ENCODE measurements around the gene PPP2R5E.

PPP2R5E gene

DNA sequence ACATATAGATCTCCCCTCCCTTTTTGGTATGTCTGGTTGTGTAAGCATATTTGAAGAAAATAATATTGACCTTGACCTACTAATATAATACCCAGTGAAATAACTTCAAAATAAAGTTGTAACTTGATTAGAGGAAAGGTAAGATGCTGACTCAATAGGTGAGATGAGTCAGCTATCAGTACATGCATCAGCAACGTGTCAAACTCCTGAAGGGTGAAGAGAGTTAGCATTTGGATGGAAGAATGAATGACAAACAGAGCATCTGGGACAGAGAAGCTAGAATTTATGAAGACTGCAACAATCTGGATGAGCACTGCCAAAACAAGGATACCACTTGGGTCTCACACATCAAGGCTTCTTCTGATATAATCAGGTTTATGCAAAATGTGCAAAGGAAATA, 74.9 kb downstream of the PPP2R5E start:
- no peak for DNase-seq

DNA sequence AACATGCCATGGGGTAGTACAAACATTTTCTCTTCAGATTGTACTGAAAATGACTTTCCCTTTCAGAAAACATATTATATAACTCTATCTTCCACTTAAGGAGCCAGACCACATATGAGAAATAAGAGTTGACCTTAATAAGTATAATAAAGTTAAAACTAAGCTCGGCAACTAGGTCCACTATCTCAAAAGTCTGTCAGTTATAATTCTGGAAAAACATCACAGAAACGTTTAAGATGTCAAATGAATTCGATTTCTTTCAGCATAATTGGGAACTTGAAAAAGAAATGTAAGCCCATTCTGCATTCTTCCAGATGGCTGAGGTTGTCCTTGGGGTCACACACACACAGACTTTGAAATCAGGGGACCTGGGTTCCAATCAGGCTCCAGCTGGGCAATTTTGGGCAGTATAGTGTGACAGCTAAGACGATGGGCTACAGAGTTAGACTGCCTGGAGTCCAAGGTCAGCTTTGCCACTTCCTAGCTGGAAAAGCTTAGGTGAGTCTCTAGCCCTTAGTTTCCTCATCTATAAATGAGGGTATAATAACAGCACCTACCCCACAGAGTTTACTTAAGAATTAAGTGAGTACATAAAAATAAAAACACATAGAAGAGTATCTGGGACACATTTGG, 75.6 kb downstream of the PPP2R5E start:
- no peak for DNase-seq

DNA sequence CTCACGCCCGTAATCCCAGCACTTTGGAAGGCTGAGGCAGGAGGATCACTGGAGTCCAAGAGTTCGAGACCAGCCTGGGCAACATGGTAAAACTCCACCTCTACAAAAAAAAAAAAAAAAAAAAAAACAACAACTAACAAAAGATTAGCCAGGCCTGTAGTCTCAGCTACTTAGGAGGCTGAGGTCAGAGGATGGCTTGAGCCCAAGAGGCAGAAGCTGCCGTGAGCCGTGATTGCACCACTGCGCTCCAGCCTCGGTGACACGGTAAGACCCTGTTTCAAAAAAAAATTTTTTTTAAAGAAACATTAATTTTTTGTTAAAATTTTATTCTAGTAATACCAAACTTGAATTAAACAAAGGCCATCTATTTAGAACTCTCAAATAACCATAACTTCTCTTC, 77.8 kb downstream of the PPP2R5E start:
- no peak for DNase-seq

DNA sequence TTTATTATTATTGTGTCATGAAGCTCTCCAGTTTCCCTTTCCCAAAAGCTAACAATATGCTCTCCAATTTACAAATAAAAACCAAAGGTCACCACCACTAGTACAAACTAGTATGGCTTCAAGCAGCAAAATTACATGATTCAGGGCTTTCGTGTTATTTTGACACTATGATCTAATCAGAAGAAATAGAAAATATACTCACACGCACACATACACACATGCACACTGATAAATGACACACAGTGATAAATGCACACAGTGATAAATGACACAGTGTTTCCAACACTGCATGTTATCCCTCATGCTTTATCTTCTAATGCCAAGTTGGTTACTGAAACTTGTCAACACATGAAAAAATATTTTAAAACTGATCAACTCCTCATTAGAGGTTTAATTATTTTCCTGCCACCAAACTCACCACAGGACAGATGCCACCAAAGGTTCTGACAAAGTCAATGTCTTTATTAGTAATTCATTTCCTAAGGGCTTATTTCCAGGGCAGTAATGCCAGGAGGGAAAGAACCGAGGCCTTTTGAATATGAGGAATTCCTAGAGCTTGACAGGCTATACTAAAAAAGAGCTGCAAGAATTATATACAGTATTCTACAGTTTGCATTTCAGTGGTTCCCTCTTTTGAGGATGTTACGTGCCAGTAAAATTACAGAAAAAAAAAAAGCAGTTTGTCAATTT, 82.4 kb downstream of the PPP2R5E start:
- no peak for DNase-seq

DNA sequence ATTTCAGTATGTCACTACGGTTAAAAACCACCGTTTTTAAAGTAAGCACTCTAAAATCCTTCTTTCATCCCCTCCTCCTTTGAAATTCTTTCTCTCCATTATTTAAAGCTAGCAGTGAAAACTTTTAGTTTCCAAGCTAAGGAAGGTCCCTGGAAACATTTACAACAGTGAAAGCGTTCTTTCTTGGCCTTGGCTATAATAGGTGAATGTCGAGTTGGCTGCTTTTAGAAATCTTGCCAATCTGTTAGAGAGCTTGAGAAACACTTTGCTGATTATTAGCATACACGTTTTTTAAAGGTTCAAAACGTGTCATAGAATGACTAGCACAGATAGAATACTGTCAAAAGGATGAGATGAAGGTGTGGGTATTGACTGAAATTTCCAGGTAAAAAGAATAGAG, 83.4 kb downstream of the PPP2R5E start:
- no peak for DNase-seq

DNA sequence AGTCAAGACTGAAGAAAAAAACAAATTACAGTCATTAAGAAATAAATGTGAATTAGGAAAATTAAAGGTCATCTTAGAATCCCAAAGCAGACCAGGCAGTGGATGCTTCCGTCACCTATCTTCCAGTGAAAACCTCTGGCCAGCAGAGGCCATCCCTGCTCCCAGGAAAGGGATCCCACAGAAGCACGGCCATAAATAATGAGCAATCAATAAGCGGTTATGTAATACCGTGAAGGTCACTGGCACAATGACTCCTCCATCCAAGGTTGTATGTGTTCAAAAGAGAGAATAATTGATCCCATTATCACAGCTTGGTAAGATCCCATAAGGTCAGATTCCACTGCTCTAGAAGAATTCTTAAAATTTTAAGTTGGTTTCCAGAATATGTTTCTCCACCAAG, 85.7 kb downstream of the PPP2R5E start:
- no peak for DNase-seq

DNA sequence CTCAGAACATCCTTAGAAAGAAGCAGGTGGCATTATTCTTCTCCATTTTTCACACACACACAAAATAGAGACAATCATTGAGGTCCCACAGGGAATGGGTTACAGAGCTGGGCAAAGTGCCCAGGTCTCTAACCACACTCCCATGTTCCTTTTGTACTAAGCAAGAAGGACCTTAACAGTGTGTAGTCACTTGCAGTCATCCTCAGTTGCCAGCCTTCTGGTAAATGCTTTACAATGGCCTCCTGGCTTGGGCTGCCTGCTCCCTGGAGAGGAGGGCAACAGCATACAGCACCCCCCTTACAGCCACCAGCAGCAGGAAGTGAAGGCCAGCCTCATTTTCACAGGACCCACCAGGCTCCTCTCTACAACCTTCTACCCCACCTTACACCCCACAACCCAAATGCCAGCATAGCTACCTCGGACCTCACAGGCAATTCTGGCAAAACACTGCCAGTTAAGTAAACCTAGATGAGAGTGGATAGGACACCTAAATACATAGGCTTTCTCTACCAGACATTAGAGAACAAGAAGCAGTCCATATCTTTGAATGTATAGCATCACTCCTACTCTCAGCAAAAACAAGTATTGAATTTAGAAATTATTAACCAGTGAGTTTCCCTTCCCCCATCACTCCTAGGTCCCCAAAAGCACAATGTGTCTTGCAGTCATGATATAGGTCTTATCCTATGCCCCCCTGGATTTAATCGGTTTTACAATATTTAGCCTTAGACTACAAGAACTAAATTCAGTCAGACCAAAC, 88.1 kb downstream of the PPP2R5E start:
- DNase-seq: no peak

DNA sequence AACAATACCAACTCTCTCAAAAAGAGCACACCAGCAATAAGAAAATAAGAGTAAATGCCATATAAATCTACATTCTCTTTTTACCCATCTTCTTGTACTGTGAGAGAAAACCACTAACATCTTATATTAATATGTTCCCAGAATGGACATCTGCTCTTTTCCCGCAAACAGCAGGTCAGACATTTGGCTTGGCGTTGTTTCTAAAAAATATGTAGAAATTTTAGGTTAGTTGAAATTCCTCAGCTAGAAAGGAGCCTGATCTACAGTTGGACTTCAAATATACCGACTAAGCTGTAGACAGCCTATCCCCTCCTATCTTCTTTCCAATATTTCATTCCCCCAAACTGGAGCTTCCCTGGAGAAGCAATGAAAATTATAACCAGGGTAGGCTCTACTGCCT, 88.7 kb downstream of the PPP2R5E start:
- no peak for DNase-seq

DNA sequence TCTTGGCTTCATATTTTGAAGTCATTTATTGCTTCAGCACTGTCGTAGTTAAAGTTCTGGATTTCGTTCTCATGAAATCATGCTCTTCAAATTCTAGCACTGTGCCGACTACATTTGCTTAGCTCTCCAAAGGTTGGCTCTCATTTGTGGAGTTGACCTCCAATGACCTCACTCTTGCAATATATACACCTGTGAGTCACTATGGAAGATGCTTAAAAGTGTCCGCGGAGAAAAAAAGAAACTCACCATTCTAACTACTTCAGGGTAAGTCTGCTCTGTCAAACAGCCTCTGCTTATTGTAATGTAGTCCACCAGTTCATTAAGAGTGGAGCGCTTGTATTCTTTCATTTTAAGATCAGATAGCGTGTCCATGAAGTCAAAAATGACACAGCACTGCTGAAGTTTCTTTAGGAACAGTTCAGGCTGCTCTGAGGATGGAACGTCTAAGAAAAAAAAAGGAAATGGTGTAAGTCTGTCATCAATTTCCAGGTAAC, 89.7 kb downstream of the PPP2R5E start:
- no peak for DNase-seq

DNA sequence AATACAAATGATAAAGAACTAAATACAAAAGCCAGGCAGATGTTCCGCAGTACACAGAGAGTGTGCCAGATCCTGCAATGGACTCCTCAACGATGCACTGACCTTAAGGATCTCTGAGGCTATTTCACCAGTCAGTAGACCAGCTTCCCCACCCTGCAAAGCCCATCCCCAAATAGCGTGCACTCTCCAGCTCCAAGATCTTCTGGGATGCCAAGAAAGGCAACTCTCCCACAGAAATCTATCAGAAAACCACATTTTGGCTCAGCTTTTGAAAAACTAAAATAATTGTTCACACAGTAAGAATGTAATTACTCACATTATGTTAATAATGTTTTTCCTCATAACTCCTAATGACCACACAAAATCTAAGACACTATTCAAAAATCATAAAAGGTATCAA, 90.4 kb downstream of the PPP2R5E start:
- DNase-seq: no peak

DNA sequence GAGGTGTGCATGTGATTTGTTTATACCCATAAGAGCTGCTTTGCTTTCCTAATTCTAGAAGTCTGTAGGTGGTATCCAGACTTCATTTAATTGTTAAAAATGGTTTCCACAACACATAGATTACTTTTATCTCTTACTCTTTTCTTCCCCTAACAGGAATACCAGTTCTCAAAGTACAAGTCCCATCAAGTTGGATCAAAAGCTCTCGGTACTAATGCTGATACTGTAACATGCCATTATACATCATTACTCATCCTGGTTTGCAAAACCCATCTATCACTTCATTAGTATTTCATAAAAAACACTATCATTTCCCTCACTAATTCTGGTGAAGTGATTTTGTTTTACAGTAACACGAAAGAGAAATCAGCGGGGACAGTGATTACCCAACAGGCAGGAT, 94.3 kb downstream of the PPP2R5E start:
- no peak for DNase-seq

DNA sequence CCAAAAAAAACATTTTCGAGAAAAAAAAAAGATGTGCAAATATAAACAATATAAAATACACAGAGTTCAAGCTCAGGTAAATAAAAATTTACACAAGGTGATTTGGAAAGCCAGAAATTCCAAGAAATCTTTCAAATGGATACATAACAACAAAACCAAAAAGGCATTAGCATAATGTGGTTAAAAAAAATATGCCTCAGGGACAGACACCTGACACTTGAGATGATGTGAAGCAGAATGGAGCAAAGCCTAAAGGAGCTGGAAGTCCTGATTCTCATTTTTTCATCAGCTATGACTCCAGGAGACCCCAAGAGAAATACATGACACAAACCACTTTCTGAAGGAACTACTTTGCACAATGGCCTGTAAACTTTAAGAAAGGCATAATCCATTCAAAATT, 98.6 kb downstream of the PPP2R5E start:
- DNase-seq: no peak

DNA sequence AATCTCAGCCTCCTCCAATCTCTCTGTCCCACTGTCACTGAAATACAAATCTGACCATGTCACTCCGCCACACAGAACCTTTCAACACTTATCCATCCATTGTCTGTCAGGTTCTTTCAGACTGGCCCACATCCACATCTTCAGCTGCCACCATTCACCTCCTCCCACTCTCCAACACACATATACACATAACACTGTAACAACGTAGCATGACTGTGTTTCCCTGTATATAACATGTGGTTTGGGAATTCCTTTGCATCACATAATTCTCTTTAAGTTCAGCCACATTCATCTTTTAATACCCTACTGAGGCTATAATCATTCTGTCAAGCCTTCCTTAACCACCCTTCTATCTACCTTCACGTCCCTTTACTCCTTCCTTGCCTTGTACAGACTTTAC, 99.2 kb downstream of the PPP2R5E start:
- no peak for DNase-seq

DNA sequence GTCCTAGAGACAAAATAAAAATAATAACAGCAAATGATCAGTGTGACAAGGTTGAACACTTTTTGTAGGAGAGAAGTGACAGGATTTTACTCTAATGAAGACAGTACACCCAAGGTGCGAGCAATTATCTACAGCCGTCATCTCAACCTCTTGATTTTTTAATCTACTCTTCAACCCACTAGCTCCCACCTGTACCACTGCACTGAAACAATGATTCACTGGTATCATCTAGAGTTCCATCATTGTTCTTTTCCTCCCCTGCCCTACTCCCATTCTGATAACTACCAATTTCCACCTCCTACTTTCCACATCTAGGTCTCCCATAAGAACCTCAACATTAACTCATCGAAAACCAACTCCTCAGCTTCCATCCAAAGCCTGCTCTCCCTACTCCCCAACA, 99.8 kb downstream of the PPP2R5E start:
- no peak for DNase-seq

DNA sequence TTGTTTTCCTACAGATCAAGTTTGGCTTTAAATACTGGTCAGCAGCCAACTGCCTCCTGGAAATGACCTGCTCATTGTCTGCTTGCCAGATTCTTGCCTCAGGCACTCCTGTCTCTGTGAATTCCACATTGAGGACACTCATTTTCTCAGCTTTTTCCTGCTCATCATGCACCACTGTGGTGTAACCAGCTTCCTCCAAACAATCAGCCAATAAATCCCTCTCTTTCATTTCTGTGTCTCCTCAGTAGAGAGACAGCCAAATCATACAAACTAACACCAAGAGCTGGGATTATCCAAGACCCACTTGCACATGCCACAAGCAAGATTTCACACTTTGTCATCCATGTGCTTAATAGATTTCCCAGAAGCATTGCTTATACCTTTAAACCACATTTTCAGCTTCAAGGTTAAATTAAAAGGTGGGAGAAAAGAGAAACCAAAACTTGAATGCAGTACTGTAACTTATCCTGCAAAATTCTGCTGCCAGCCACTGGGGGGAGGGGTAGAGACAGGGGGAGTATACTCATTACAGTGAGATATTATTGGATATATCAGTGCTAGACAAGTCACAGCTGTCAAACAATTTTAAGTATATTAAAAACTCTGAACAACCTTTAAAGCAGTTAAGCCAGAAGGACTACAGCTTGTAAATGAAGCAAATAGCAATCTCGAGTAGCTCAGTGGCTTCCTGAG, 105.0 kb downstream of the PPP2R5E start:
- DNase-seq: peak; percentile 67

DNA sequence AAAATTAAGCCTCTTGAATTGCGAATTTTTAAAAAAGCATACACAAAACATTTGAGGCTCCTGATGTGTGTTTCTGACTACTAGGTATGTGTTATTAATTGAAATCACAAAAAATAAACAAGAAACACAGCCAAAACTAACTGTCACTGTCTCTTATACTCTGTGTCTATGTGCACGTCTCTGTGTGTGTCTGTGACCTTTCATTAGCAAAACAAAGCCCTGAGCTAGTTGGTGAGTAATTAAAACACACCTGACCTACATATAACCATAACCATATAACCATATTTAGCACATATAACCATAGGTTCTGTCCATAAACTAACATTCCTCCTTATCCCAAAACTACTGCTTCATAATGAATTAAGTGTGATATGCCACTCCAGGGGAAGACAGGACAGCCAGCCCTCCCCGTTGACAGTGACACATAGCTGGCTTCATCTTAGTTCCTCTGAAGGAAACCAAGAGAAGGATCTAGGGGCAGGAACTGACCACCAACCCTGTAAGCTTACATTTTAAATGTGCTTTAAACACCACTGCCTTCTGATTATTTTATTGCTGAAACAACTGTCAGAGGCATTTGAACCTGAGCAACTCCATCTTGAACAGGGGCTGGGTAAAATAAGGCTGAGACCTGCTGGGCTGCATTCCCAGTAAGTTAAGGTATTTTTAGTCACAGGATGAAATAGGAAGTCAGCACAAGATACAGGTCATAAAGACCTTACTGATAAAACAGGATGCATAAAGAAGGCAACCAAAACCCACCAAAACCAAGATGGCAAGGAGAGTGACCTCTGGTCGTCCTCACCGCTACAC, 106.7 kb downstream of the PPP2R5E start:
- no peak for DNase-seq

DNA sequence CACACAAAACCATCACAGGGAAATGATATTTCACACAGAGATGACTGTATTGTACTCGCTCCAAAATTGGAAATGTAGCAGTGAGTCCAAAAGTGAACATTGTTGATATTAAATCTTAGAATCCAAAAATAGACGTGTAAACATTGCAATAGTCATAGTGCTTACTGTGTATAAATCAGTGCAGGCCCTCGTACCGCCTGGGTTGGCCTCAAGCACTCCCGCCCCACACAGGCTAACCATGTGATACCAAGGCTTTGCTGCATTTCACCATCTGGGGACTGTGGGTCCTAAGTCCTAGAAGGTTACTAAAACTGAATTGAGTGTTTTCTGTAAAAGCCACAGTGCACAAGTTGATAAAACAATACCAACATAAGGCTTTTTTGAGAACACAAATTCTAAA, 107.3 kb downstream of the PPP2R5E start:
- DNase-seq: no peak

DNA sequence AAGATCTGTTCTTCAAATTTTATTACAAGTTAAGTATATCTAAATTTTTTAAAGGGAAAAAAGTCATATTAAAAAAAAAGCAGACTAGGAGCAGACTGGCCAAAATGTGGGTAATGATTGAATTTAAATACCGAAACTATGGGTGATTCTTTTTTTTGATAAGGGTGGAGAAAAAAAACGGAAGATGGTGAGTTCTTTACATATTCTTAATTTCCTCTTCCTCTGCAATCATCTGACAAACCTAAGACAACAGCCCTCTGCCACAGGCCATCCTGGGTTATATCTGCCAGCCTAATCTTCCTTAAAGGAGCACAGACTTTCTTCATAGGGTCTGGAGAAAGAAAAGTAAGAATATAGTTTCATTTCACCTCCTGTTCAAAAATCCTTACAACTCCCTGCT, 108.0 kb downstream of the PPP2R5E start:
- no peak for DNase-seq

DNA sequence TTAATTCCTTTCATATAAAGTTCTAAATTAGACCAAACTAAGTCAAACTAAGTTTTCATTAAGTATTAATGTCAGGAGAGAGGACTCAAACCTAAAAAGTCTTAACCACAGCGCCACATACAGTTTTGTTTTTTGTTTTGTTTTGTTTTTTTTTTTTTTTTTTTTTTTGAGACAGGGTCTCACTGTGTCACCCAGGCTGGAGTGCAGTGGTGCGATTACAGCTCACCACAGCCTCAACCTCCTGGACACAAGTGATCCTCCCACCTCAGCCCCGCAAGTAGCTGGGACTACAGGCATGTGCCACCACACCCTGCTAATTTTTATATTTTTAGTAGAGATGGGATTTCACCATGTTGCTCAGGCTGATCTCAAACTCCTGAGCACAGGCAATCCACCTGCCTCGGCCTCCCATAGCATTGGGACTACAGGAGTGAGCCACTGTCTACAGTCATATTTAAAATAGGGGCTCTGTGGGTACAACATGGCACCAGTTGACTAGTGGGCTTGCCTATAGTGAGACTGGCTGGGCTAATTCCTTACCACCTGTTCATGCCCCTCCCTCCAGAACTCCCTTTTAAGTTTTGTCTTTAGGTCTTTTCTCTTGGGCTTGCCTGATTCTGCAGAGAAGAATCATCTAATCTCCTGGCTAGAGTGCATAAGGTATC, 110.2 kb downstream of the PPP2R5E start:
- DNase-seq: no peak

DNA sequence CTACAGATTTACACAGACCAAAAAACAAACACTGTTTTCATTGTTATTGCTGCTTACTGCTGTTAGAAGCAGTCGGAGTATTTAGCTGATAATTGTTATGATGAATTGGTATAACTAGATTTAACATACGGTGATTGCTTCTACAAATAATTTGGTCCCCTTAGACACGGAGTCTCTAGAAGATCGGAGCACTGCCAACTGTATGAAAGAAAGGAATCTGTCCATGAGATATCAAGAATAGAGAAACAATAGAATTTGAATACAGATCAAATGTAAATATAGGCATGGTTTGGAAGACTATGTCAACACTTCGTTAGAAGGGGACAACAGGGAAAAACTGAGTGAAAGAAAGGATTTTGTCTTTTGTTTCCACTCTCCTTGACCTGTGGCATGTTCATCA, 110.9 kb downstream of the PPP2R5E start:
- no peak for DNase-seq

DNA sequence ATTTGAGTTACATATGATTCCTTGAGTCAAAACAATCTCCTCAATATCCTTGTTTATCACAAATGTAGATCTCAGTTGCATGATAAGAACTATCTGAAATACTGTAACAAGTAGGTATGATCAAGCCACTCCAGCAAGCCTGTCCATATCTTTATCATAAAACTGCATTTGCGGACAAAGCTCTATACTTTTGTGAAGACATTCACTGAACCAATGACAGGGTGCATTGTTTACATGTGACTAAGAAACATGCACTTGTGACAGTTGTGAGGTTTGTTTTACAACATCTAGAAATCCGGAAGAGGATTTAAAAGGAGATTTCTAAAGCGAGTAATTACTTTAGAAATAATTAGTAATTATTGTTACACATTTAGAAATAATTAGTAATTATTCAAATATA, 111.7 kb downstream of the PPP2R5E start:
- DNase-seq: no peak

DNA sequence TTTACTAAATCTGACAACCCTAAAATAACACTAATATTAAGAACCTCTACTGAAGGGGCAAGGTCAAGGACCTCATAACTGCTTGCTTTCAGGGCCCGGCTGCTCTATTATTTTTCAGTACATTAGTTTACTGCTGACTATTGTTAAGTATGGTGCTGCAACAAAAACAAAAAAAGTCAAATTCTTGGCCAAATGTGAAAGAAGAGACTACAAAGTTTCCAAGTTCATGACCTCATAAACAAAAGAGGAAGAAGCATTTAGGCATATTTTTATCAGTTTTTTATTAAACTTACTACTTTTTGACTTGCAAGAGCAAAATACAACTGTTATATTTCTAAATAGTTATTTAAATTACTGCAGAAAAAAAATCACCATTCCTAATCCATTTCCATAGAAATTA, 114.7 kb downstream of the PPP2R5E start:
- no peak for DNase-seq

All from kidney glomerular epithelial cell (primary cell).